CD1c-positive myeloid dendritic cell (primary cell): ENCODE results near the gene SERPINB6.
"Not testable (repeated sequence)": the region's sequence is repeated elsewhere in the genome, so short reads cannot be mapped to it uniquely, and the experiment has no call there.

Experiments
- DNase-seq: peaks from one replicate; pipeline ENCODE4 v3.0.0-alpha.2; 2016; ENCODE audit errors: extremely low spot score

SERPINB6 gene

DNA sequence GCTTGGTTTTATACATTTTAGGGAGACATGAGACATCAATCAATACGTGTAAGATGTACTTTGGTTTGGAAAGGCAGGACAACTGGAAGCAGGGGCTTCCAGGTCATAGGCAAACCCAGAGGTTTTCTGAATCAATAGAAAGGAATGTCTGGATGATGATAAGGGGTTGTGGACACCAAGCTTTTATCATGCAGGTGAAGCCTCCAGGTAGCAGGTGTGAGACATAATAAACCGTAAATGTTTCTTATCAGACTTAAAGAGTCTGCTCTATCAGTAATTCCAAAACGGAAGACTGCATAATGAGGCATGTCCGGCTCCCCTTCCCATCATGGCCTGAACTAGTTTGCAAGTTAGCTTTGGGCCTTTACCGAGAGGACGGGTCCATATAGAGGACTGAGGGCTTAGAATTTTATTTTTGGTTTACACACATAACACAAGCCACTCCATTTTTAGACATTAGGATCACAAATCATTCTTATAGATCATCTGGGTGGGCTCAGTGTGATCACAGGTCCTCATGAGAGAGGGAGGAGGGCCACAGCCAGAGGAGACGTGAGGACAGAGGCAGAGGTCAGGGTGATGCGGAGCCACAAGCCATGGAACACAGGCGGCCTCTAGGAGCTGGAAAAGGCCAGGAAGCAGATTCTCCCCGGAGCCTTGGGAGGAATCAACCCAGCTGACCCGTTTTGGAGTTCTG lies 57.6 kb downstream of the SERPINB6 start:
- DNase-seq = no peak

DNA sequence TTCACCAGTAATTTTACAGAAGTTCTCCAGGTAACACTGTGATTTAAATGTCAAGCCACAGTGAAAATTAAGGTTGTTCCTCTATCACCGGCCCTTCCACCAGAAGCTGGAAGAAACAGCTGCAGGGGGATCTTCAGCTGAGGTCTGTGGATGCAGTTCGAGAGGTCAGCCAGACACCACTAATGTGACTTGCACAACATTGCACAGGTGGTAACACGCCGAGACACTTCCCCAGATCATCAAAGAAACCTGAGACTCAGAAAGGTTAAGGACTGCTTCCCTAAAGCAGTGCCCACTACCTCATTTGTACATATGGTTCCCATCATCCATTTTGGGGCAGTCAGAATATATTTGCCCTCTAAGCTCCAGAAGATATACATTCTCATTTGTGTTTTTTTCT lies 60.2 kb downstream of the SERPINB6 start:
- DNase-seq = peak; percentile 27

DNA sequence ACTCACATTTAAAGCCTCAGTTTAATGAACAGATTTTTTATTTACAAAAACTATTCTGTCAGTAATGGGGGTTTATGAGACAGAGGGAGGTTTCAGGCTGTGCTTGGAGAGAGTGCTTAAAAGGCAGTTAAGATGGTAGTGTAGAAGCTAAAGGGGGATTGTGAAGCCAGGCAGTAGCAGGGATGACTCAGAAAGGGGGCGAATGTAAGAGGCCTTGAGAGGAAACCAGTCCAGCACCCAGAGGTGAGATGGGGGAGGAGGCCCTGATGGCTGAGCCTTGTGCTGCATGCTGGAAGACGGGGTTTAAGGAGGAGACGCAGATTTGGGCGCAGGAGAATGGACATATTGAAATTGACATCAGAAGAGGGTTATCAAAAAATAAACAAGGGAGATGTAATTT lies 61.6 kb downstream of the SERPINB6 start:
- DNase-seq = no peak

DNA sequence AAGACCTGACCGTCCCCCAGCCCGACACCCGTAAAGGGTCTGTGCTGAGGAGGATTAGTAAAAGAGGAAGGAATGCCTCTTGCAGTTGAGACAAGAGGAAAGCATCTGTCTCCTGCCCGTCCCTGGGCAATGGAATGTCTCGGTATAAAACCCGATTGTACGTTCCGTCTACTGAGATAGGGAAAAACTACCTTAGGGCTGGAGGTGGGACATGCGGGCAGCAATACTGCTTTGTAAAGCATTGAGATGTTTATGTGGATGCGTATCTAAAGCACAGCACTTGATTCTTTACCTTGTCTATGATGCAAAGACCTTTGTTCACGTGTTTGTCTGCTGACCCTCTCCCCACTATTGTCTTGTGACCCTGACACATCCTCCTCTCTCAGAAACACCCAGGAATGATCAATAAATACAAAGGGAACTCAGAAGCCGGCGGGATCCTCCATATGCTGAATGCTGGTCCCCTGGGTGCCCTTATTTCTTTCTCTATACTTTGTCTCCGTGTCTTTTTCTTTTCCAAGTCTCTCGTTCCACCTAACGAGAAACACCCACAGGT lies 62.2 kb downstream of the SERPINB6 start:
- not testable (repeated sequence) for DNase-seq

DNA sequence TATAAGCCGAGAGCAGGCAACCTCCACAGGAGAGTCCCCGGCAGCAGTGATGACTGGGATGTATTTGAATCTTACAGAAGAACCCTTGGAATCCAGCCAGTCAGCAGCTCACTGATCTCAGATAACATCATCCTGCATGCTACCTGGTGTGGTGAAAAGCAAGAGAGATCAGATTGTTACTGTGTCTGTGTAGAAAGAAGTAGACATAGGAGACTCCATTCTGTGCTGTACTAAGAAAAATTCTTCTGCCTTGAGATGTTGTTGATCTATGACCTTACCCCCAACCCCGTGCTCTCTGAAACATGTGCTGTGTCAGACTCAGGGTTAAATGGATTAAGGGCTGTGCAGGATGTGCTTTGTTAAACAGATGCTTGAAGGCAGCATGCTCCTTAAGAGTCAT lies 62.9 kb downstream of the SERPINB6 start:
- DNase-seq = not testable (repeated sequence)

DNA sequence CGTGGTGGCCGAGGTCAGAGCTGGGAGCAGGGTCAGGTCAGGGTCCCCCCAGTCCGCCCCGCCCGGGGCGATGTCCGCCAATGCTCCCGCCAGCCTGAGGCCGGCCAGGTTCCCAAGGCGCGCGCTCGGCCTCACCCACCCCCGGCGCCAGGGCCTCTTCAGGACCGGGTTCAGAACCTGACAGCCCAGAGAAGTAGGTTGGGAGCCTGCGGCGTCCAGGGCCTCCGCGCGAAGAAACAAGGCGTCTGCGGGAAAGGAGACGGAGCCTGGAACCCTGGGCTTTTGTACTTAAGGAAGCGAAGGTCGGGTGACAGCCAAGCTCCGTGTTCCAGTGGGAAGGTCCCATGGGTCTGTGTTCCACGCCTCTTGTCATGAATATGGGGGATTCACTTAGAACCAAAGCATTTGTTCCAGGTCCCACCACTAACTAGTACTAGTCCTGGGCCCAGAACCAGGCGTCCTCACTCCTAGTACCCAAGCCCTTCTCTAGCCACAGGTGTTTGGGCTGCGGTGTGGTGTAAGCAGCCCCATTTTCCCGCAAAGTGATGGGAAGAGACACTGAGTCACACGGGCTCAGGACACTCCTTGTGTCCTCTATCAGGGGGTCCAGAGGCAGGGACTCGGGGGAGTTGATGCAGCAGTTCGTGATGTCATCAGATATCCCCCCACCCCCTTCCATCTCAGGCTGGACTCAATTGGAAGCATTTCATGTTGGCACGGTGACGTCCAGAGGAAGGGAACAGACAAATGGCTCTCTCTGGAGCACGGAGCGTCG lies 67.8 kb downstream of the SERPINB6 start:
- not testable (repeated sequence) for DNase-seq

DNA sequence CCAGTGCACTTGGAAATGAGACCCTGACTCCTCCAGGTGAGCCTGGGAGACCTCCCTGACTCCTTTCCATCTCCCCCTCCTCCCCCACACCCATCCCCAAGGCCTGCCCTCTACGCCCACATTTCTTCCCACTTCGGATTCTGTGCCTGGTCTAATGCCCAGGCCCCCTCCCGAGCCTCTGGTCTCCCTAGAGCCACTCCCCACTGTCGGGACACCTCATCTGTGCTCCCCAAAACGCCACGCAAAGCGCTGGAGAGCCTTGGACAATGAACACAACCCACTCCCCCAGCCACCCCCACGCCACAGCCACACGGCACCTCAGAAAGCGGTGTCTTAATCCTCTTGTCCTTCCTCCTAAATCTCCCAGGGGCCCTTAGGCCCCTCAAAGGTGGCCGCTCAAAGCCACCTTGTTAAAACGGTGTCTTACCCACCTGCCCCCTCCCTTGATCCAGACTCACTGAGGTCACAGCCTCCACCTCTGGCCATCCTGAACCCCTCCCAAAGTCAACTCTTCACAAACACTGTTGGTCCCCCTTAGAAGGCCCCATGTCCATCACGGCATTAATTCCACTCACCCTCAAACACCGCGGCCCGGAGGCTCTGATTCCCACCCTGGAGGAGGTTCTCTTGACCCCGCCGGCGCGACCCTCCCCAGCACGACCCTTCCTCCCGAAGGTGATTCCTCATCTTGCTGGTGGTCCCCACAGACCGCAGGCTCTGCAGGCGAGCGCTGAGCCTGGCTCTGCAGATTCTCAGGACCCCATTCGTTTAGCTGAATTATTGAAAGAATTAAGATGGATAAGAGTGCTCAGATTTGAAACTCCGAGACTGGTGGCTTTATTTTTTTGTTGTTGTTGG lies 69.5 kb downstream of the SERPINB6 start:
- not testable (repeated sequence) for DNase-seq

DNA sequence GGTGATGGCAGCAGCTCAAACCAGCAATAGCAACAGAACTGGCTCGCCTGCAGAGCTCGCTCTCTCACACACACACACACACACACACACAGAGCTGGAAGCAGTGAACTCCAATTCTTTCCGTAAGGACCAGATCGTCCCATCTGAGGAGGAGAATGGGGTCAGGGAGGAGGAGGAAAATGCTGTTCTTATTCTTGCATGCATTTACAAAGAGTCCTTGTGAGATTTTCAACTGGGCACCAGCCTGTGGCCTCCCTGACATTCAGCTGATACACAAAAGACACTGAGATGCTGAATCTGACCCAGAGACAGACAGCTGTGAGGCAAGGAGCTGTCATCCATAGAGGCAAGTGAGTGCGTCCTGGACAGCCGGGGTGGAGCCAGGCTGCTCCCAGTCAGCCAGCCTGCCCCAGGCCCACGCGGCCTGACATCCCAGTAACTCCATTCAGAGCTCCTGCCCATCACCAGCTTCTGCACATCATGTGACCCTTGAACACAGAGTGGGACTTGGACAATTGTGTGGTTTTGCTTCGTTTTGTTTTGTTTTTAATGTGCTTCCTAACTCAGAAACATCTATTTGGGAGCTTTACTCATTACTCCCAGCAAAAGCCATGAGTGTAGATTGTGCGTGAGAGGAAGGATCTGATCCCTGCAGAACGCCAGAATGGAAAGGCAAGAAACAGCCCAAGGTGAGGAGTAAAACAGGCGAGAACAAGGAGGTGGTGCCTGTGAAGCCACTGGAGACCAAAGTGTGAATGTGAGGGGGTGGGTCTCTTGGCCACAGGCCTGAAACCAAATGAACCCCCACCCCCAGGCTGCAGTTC lies 70.3 kb downstream of the SERPINB6 start:
- no peak for DNase-seq

DNA sequence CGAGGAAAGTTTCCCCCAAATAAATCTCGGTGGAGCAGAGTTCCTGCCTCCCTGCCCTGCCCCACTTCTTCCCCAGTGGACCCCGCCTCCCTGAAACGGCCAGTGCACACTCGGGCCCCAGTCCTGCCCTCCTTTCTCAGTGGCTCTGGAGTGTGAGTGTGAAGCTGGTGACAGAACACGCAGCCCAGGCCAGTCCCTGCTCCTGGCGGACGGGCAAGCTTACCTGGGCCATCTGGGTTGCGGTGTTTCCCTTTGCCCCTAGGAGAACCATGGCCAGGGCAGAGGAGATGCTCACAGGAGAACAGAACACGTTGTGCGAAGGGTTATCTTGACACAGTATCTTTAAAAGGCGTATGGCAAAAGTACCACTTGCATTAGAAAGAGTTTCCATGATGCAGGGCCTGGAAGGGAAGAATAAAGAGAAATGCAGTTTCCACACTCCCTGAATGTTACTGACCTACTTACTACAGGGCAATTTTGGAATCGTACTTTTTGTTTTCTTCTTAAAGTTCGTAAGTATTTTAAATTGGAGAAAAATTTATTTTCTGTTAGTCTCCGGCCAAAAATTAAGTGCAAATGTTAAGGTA lies 71.1 kb downstream of the SERPINB6 start:
- DNase-seq = no peak

DNA sequence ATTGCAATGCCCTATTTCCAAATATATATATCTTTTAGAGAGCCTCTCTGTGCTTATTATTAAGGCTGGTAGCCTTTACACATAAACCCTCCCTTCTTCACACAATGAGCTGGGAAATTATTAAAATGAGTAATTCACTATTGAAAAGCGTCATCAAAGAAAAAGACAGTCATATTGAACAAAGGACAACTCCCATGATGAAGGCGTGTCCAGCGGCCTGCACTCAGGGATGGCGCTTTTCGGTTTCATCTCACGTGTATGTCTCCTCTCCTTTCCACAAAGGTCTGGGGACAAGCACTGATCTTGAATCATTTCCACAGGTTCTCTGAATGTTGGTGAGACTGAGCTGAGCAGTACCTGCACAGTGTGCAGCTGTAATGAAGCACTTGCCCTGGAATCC lies 71.8 kb downstream of the SERPINB6 start:
- no peak for DNase-seq
